K562 (cell line): ENCODE measurements around the gene KRT35. TPM values are rescaled to one million over a fixed set of nuclear protein-coding genes. Genes with fewer than 3 reads are reported as not detected.

Experiments used
- CBFA2T3 ChIP-seq: fragments of 450-650 bp; IDR thresholded peaks from 2 replicates; pipeline ENCODE4 v1.6.1; 2017
- CBFB ChIP-seq: sonication (generic); formaldehyde crosslinking; IDR thresholded peaks from 2 replicates; pipeline ENCODE4 v1.4.0; 2020; ENCODE audit warnings: mild to moderate bottlenecking, missing genetic modification reagents
- GATAD2A ChIP-seq: fragments of 450-650 bp; IDR thresholded peaks from 2 replicates; pipeline ENCODE4 v1.6.1; 2017
- HLTF ChIP-seq: fragments of 450-650 bp; IDR thresholded peaks from 2 replicates; pipeline ENCODE4 v1.6.1; 2016
- HMGN3 ChIP-seq: IDR thresholded peaks from 2 replicates; pipeline ENCODE4 v1.6.1; 2011; ENCODE audit warnings: borderline replicate concordance, low read depth, mild to moderate bottlenecking, mixed read lengths, low read length; ENCODE audit not compliant: insufficient read length; ENCODE audit errors: extremely low read depth
- HNRNPL ChIP-seq: fragments of 200-400 bp; formaldehyde crosslinking; IDR thresholded peaks from 2 replicates; pipeline ENCODE4 v1.6.1; 2017; ENCODE audit warnings: low read depth, mild to moderate bottlenecking, low read length
- MYNN ChIP-seq, 2 experiments: sonication (generic); formaldehyde crosslinking in 1 of 2; IDR thresholded peaks; 2 replicates each; pipeline versions ENCODE4 v1.5.0 to v1.6.1; 2016 to 2020; ENCODE audit warnings: antibody characterized with exemption in 1 of 2, missing genetic modification reagents in 1 of 2
- NFIC ChIP-seq: fragments of 450-650 bp; IDR thresholded peaks from 2 replicates; pipeline ENCODE4 v1.6.1; 2017; ENCODE audit warnings: mild to moderate bottlenecking, inconsistent platforms
- POLR2AphosphoS5 ChIP-seq: IDR thresholded peaks from 2 replicates; pipeline ENCODE4 v1.6.1; 2011; ENCODE audit warnings: mild to moderate bottlenecking, low read depth, low read length, moderate library complexity; ENCODE audit not compliant: control insufficient read depth, insufficient read depth
- RCOR1 ChIP-seq, 2 experiments: IDR thresholded peaks; 2 replicates each; pipeline ENCODE4 v1.6.1; 2012; ENCODE audit warnings: low read depth in 2 of 2, low read length in 2 of 2, borderline replicate concordance in 1 of 2, improper control_type of control experiment in 1 of 2
- SMAD3 ChIP-seq: fragments of 450-650 bp; formaldehyde crosslinking; conservative IDR thresholded peaks from 2 replicates; pipeline ENCODE4 v1.4.0; 2020; ENCODE audit warnings: mild to moderate bottlenecking
- TAL1 ChIP-seq: fragments of 450-650 bp; IDR thresholded peaks from 2 replicates; pipeline ENCODE4 v1.6.1; 2016; ENCODE audit warnings: mild to moderate bottlenecking
- TCF3 ChIP-seq: sonication (generic); formaldehyde crosslinking; IDR thresholded peaks from 2 replicates; pipeline ENCODE4 v1.4.0; 2020; ENCODE audit warnings: mild to moderate bottlenecking, missing genetic modification reagents
- ZBTB7A ChIP-seq: IDR thresholded peaks from 2 replicates; pipeline ENCODE4 v1.6.1; 2011; ENCODE audit warnings: low read depth, mild to moderate bottlenecking, low read length, moderate library complexity, borderline replicate concordance; ENCODE audit not compliant: control insufficient read depth
- ZKSCAN8 ChIP-seq: fragments of 200-800 bp; sonication (Bioruptor generic); IDR thresholded peaks from 2 replicates; pipeline ENCODE4 v1.6.1; 2016; ENCODE audit warnings: missing genetic modification characterization, missing compliant biosample characterization
- polyA plus RNA-seq, 8 experiments: library from polyadenylated mRNA; depleted of rRNA in 4 of 8; stranded (reverse) in 5 of 8; unstranded in 3 of 8; fragments of >200 nt; fragmentation: Nextera tagmentation in 2 of 8; fragmentation: Illumina TruSeq in 1 of 8; extraction: Ambion mirVana in 2 of 8; extraction: Trizol in 1 of 8; gene quantifications; 2 replicates each; pipeline versions ENCODE4 v1.2.1 to v1.2.3, GENCODE V29; 2011 to 2014; ENCODE audit warnings: inconsistent platforms in 1 of 8, missing spikeins in 1 of 8
- total RNA-seq, 7 experiments: library from RNA; depleted of rRNA in 6 of 7; stranded (reverse); fragments of >200 nt in 6 of 7; fragmentation: Illumina TruSeq in 2 of 7; extraction: Trizol in 2 of 7; gene quantifications; 2 replicates each; pipeline versions ENCODE4 v1.2.1 to v1.2.3, GENCODE V29; 2011 to 2021; ENCODE audit warnings: low replicate concordance in 1 of 7
- TF ChIP-seq, protein P1 (sequence below): fragments of 200-800 bp; sonication (Bioruptor generic); IDR thresholded peaks from 2 replicates; pipeline ENCODE4 v1.6.1; 2017; ENCODE audit warnings: missing genetic modification characterization, missing compliant biosample characterization
- TF ChIP-seq, protein P2 (sequence below), 2 experiments: fragments of 450-650 bp; formaldehyde crosslinking in 1 of 2; IDR thresholded peaks; 2 replicates each; pipeline versions ENCODE4 v1.4.0 to v1.6.1; 2014 to 2020; ENCODE audit warnings: mild to moderate bottlenecking in 2 of 2, borderline replicate concordance in 1 of 2, low read depth in 1 of 2

The KRT35 gene
- total and polyA plus RNA-seq, 9 of the 15 experiments (the other 6 are each of a cell fraction or from before 2014, with no cell fraction given): not detected

DNA sequence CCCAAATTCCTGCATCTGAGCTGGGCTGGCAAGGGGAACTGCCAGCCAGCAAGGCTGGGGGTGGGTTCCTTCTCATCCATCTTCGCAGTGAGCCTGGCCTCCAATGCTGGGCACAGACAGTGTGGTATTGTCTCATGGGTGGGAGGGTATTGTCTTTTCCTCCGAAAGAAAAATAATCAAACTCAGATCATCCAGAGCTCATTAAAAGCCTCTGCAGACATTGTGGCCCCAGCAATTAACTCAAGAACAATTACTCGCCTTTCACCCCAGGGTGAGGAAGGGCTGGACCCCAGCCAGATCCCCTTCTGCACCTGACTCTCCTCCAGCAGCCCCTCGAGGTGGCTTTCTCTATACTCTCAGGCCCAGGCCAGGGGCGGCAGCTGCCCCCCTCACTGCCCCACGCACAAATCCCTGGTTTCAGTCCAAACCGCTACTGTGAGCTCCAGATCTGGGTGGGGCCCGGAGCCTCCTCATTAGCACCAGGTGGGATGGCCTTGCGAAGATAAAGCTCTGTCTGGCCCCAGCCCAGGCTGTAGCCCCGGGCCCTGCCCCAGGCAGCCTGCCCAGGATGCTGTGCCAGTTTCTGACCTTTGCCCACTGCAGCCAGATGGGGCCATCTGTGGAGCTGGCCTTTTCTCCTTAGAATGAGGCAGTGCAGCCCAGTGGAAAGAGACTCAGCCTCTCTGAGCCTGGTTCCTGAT is 40.0 kb upstream of the KRT35 start (continued):
- TF ChIP-seq POLR2AphosphoS5 (peak; percentile 46; the same call in 1 of the 2 replicates), GATAD2A (0 out of 2 replicates have a peak, but pooled peaks have one; percentile 42), TAL1 (peak; percentile 41; the same call in 1 of the 2 replicates), CBFB (0 out of 2 replicates have a peak, but pooled peaks have one; percentile 36), ZBTB7A (peak; percentile 93), HLTF (no peak), HMGN3 (peak; percentile 67), MYNN (IDR thresholded peaks at IDR 0.05) (0 out of 2 replicates have a peak, but pooled peaks have one; percentile 46), MYNN (CRISPR knock-in tag; IDR thresholded peaks at IDR 0.05) (no peak), CBFA2T3 (peak; percentile 79), ZKSCAN8 (CRISPR knock-in tag) (no peak), HNRNPL (0 out of 2 replicates have a peak, but pooled peaks have one; percentile 47), TCF3 (CRISPR knock-in tag) (peak; percentile 70), SMAD3 (CRISPR knock-in tag) (no peak), NFIC (peak; percentile 85), RCOR1 (IDR thresholded peaks at IDR 0.05; ENCODE audit: borderline replicate concordance in 1 of 2, low read depth in 2 of 2, low read length in 2 of 2) (peak in 1 of 2 experiments; percentile 35; a peak in 1 of 4 replicates)
- TF ChIP-seq, protein P1, sequence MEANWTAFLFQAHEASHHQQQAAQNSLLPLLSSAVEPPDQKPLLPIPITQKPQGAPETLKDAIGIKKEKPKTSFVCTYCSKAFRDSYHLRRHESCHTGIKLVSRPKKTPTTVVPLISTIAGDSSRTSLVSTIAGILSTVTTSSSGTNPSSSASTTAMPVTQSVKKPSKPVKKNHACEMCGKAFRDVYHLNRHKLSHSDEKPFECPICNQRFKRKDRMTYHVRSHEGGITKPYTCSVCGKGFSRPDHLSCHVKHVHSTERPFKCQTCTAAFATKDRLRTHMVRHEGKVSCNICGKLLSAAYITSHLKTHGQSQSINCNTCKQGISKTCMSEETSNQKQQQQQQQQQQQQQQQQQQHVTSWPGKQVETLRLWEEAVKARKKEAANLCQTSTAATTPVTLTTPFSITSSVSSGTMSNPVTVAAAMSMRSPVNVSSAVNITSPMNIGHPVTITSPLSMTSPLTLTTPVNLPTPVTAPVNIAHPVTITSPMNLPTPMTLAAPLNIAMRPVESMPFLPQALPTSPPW: peak; percentile 58
- TF ChIP-seq, protein P2, sequence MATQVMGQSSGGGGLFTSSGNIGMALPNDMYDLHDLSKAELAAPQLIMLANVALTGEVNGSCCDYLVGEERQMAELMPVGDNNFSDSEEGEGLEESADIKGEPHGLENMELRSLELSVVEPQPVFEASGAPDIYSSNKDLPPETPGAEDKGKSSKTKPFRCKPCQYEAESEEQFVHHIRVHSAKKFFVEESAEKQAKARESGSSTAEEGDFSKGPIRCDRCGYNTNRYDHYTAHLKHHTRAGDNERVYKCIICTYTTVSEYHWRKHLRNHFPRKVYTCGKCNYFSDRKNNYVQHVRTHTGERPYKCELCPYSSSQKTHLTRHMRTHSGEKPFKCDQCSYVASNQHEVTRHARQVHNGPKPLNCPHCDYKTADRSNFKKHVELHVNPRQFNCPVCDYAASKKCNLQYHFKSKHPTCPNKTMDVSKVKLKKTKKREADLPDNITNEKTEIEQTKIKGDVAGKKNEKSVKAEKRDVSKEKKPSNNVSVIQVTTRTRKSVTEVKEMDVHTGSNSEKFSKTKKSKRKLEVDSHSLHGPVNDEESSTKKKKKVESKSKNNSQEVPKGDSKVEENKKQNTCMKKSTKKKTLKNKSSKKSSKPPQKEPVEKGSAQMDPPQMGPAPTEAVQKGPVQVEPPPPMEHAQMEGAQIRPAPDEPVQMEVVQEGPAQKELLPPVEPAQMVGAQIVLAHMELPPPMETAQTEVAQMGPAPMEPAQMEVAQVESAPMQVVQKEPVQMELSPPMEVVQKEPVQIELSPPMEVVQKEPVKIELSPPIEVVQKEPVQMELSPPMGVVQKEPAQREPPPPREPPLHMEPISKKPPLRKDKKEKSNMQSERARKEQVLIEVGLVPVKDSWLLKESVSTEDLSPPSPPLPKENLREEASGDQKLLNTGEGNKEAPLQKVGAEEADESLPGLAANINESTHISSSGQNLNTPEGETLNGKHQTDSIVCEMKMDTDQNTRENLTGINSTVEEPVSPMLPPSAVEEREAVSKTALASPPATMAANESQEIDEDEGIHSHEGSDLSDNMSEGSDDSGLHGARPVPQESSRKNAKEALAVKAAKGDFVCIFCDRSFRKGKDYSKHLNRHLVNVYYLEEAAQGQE (IDR thresholded peaks at IDR 0.05; ENCODE audit: borderline replicate concordance): 0 out of 2 replicates have a peak, but pooled peaks have one; percentile 4
- TF ChIP-seq, protein P2 (CRISPR knock-in tag; IDR thresholded peaks at IDR 0.05; ENCODE audit: low read depth): no peak
